ENCODE data around the gene C3orf18.

DNA sequence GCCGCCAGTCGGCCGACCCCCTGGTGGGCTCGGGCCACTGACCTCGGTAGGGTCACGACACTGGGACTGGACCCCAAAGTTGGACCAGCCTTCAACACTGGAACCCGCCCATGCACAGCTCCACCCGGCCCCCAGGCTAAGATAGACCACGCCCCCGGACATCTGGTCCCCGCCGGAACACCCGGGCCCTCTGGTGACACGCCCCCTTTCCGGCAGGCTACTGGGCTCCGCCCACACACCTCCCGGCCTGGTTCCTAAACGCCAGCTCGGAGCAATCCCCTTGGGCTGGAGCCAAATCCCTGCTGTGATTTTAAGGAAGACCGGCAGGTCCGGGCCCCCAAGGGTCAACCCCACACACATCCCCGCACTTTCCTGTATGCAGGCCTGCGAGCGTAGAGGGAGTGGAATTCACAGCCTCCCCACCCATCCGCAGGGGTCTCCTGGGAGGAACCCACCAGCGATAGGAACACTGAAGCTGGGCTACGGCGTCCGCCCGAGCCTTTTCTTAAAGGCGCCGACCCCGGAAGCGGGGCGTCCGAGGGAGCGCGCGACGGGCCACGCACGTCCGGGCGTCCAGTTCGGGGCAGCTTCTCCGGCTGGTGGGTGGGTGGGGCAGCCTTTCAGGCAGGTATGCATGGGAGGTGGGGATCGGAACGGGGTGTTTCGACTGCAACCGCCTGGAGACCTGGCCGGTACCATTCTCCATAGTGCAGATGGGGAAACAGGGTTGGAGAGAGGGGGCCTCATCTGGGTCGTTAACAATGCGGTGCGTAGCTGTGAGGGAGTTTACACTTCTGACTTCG lies 1.6 kb upstream of the C3orf18 start, which contains the start of gene HEMK1:
- TF ChIP-seq EZH2phosphoT487 (IDR thresholded peaks at IDR 0.05) (no peak), EZH2 (IDR thresholded peaks at IDR 0.05) (no peak)
- TF ChIP-seq, protein P1, sequence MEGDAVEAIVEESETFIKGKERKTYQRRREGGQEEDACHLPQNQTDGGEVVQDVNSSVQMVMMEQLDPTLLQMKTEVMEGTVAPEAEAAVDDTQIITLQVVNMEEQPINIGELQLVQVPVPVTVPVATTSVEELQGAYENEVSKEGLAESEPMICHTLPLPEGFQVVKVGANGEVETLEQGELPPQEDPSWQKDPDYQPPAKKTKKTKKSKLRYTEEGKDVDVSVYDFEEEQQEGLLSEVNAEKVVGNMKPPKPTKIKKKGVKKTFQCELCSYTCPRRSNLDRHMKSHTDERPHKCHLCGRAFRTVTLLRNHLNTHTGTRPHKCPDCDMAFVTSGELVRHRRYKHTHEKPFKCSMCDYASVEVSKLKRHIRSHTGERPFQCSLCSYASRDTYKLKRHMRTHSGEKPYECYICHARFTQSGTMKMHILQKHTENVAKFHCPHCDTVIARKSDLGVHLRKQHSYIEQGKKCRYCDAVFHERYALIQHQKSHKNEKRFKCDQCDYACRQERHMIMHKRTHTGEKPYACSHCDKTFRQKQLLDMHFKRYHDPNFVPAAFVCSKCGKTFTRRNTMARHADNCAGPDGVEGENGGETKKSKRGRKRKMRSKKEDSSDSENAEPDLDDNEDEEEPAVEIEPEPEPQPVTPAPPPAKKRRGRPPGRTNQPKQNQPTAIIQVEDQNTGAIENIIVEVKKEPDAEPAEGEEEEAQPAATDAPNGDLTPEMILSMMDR (IDR thresholded peaks at IDR 0.05), result no peak

Measured in neural progenitor cell (in vitro differentiated cells).